Endothelial cell of umbilical vein (primary cell): Measurements from ENCODE around the gene PACSIN2. TPM values are rescaled to one million over a fixed set of nuclear protein-coding genes. Genes with fewer than 3 reads are reported as not detected.

ENCODE experiments used
- BruUV-seq: library from RNA; stranded (reverse); fragments of 400-500 nt; replicated peaks from 2 replicates; lab custom pipeline; 2021; lab: Mats Ljungman, UMichigan
- CTCF ChIA-PET: fragments of 300-600, 350-600 bp; sonication (Branson Sonifier 250); formaldehyde crosslinking; loops from one replicate; lab custom pipeline; 2021; ENCODE audit warnings: antibody characterized with exemption, inconsistent platforms; lab: Charles Lee
- POLR2A ChIA-PET: fragments of 300-600, 350-600 bp; sonication (Branson Sonifier 250); formaldehyde crosslinking; loops from one replicate; lab custom pipeline; 2021; ENCODE audit warnings: antibody characterized with exemption, inconsistent platforms; lab: Charles Lee
- DNase-seq: peaks from one replicate; pipeline ENCODE4 v3.0.0-alpha.2; 2011; ENCODE audit warnings: low read depth, low spot score
- FAIRE-seq: peaks from 2 replicates; lab custom pipeline; 2011; peaks lifted over from hg19 to GRCh38; lab: Jason Lieb, UNC
- H2AFZ ChIP-seq: 2 replicates; pipeline ENCODE4 v1.6.0; 2012; ENCODE audit warnings: low read depth, low read length, control low read depth, inconsistent platforms
- H3K27ac ChIP-seq: 2 replicates; pipeline ENCODE4 v1.5.1; 2011; ENCODE audit warnings: low read depth, mild to moderate bottlenecking, control low read depth, low read length, moderate library complexity; ENCODE audit not compliant: insufficient read depth
- H3K27me3 ChIP-seq, 2 experiments: 2 replicates each; pipeline versions ENCODE4 v1.6.0 to v1.6.1; 2011; ENCODE audit warnings: low read length in 2 of 2, mixed read lengths in 1 of 2; ENCODE audit not compliant: control insufficient read depth in 2 of 2, insufficient read depth in 2 of 2
- H3K36me3 ChIP-seq, 2 experiments: 2 replicates in 1 of 2; 3 replicates in 1 of 2; pipeline ENCODE4 v1.5.1; 2011; ENCODE audit warnings: low read length in 2 of 2, mild to moderate bottlenecking in 1 of 2, moderate library complexity in 1 of 2; ENCODE audit not compliant: control insufficient read depth in 2 of 2, insufficient read depth in 2 of 2; ENCODE audit errors: extremely low read depth in 1 of 2
- H3K4me1 ChIP-seq: 3 replicates; pipeline ENCODE4 v1.5.1; 2011; ENCODE audit warnings: mild to moderate bottlenecking, low read length; ENCODE audit not compliant: control insufficient read depth, insufficient read depth; ENCODE audit errors: extremely low read depth
- H3K4me2 ChIP-seq: 2 replicates; pipeline ENCODE4 v1.6.1; 2011; ENCODE audit warnings: low read length, control low read depth, mixed read lengths; ENCODE audit not compliant: insufficient read depth
- H3K4me3 ChIP-seq, 3 experiments: fragments of 200-600 bp in 1 of 3; sonication (generic), shearing (Covaris generic) in 1 of 3; replicated peaks in 1 of 3; 2 replicates each; pipeline ENCODE4 v1.5.1; 2011 to 2016; ENCODE audit warnings: control low read depth in 3 of 3, low read length in 3 of 3, mild to moderate bottlenecking in 2 of 3, inconsistent platforms in 1 of 3, low read depth in 1 of 3, moderate library complexity in 1 of 3; ENCODE audit not compliant: insufficient read depth in 1 of 3
- H3K79me2 ChIP-seq: 2 replicates; pipeline ENCODE4 v1.6.0; 2012; ENCODE audit warnings: low read length, inconsistent platforms; ENCODE audit not compliant: control insufficient read depth, insufficient read depth
- H3K9ac ChIP-seq: replicated peaks from 2 replicates; pipeline ENCODE3; 2011; ENCODE audit warnings: low read length, control low read depth; ENCODE audit not compliant: insufficient read depth; ENCODE audit errors: extremely low read depth
- H3K9me1 ChIP-seq: replicated peaks from 3 replicates; pipeline ENCODE4 v1.6.0; 2011; ENCODE audit warnings: mild to moderate bottlenecking, low read length; ENCODE audit not compliant: control insufficient read depth, insufficient read depth; ENCODE audit errors: extremely low read depth
- H3K9me3 ChIP-seq: replicated peaks from 2 replicates; pipeline ENCODE4 v1.5.1; 2012; ENCODE audit warnings: low read length, inconsistent platforms; ENCODE audit not compliant: control insufficient read depth, insufficient read depth
- H4K20me1 ChIP-seq: replicated peaks from 2 replicates; pipeline ENCODE3; 2011; ENCODE audit warnings: mild to moderate bottlenecking, low read length; ENCODE audit not compliant: control insufficient read depth, insufficient read depth; ENCODE audit errors: extremely low read depth
- CTCF ChIP-seq, 2 donors: IDR thresholded peaks; 1 replicate in 1 of 2; 2 replicates in 1 of 2; pipeline ENCODE4 v1.5.1; 2011; ENCODE audit warnings: low read length in 2 of 2, mild to moderate bottlenecking in 2 of 2, moderate library complexity in 2 of 2, control low read depth in 1 of 2, inconsistent platforms in 1 of 2, low read depth in 1 of 2; ENCODE audit not compliant: insufficient read depth in 1 of 2; ENCODE audit errors: extremely low read depth in 1 of 2
- EZH2 ChIP-seq: IDR thresholded peaks from 2 replicates; pipeline ENCODE4 v1.6.1; 2012; ENCODE audit warnings: borderline replicate concordance, low read depth, mild to moderate bottlenecking, moderate library complexity, low read length, inconsistent platforms; ENCODE audit not compliant: severe bottlenecking
- FOS ChIP-seq: IDR thresholded peaks from 2 replicates; pipeline ENCODE4 v1.6.1; 2011; ENCODE audit warnings: mild to moderate bottlenecking, low read length, moderate library complexity, borderline replicate concordance; ENCODE audit not compliant: insufficient read depth
- GATA2 ChIP-seq: IDR thresholded peaks from 2 replicates; pipeline ENCODE4 v1.7.0; 2011; ENCODE audit warnings: low read depth, mild to moderate bottlenecking, moderate library complexity, mixed read lengths, low read length; ENCODE audit not compliant: insufficient read length, insufficient read depth
- JUN ChIP-seq: IDR thresholded peaks from 2 replicates; pipeline ENCODE4 v1.6.1; 2011; ENCODE audit warnings: borderline replicate concordance, low read depth; ENCODE audit not compliant: insufficient read length, insufficient read depth
- MAX ChIP-seq: IDR thresholded peaks from 2 replicates; pipeline ENCODE4 v1.6.1; 2011; ENCODE audit not compliant: insufficient read depth, insufficient read length
- MYC ChIP-seq: IDR thresholded peaks from one replicate; pipeline ENCODE4 v1.6.1; 2011; ENCODE audit warnings: mild to moderate bottlenecking, low read depth, low read length
- POLR2A ChIP-seq: IDR thresholded peaks from 2 replicates; pipeline ENCODE4 v1.6.1; 2012; ENCODE audit warnings: low read depth, mild to moderate bottlenecking, control low read depth, low read length
- POLR2AphosphoS5 ChIP-seq: IDR thresholded peaks from 2 replicates; pipeline ENCODE4 v1.6.1; 2012; ENCODE audit warnings: low read depth, mild to moderate bottlenecking, control low read depth, low read length, moderate library complexity; ENCODE audit not compliant: insufficient read depth
- dilution Hi-C: fragments of 300-500 bp; cut with MboI; formaldehyde crosslinking; loops from one replicate; pipeline ENCODE4 v1.15.0; 2019; ENCODE audit warnings: low sequenced_read_pairs; ENCODE audit not compliant: extremely low pct_ligation_motif_present
- intact Hi-C: fragments of 100-400 bp; cut with micrococcal nuclease; formaldehyde crosslinking; loops from one replicate; pipeline ENCODE4 v1.10.0; 2022
- polyA plus RNA-seq, 4 experiments: library from polyadenylated mRNA; depleted of rRNA in 3 of 4; stranded (reverse) in 3 of 4; unstranded in 1 of 4; fragments of >200 nt; gene quantifications; 2 replicates each; pipeline versions ENCODE4 v1.2.1 to v1.2.3, GENCODE V29; 2011 to 2012; ENCODE audit warnings: missing spikeins in 1 of 4
- total RNA-seq: library from RNA; stranded (reverse); gene quantifications from 2 replicates; pipeline ENCODE4 v1.2.3, GENCODE V29; 2021

The PACSIN2 gene
- total and polyA plus RNA-seq, 2 donors (not counting 3 experiments of a cell fraction or from before 2014, with no cell fraction given), result 46.2 to 64.5 TPM

GRCh38 chr22:43044290-43044712, 29.4 kb upstream of the PACSIN2 start:
- TF ChIP-seq MYC (no peak), FOS (no peak), JUN (no peak), POLR2A (no peak), EZH2 (no peak), GATA2 (no peak), CTCF (IDR thresholded peaks at IDR 0.05; ENCODE audit: extremely low read depth in 1 of 2, insufficient read depth in 1 of 2, low read depth in 1 of 2, low read length in 2 of 2) (no peak), POLR2AphosphoS5 (no peak), MAX (no peak)
- ChIA-PET CTCF (interaction anchor here (1.6 kb wide), 1 partner anchor 16 kb away, joined by 6 read pairs; no protein-coding TSS in a partner anchor), POLR2A (no interaction called here)
- intact Hi-C loops (no loop called here), dilution Hi-C loops (no loop called here)
- Histone ChIP-seq H3K4me2 (no peak overlapping the region), H3K4me3 (no peak overlapping the region), H2AFZ (no peak overlapping the region), H3K9ac (no peak overlapping the region), H3K36me3 (no peaks in the 10 kb centered on the region), H3K79me2 (no peaks in the 10 kb centered on the region), H3K4me1 (no peaks in the 10 kb centered on the region), H4K20me1 (no peaks in the 10 kb centered on the region), H3K27me3 (no peaks in the 10 kb centered on the region), H3K9me1 (no peaks in the 10 kb centered on the region), H3K9me3 (no peaks in the 10 kb centered on the region), H3K27ac (no peak overlapping the region)
- no TSS peak for BruUV-seq
- no peak for DNase-seq
- FAIRE-seq, result no peak
